OCI-LY7 (cell line): ENCODE data around the gene XPNPEP3. TPM values are rescaled to one million over a fixed set of nuclear protein-coding genes. Genes with fewer than 3 reads are reported as not detected.
"Not testable (repeated sequence)": the region's sequence is repeated elsewhere in the genome, so short reads cannot be mapped to it uniquely, and the experiment has no call there.

Experiments
- BruUV-seq: library from RNA; stranded (reverse); fragments of 400-500 nt; replicated peaks from 2 replicates; lab custom pipeline; 2021; lab: Mats Ljungman, UMichigan
- CTCF ChIA-PET: fragments of 300-600 bp; sonication (Branson Sonifier 250); formaldehyde crosslinking; loops from one replicate; lab custom pipeline; 2022; ENCODE audit warnings: antibody characterized with exemption; ENCODE audit not compliant: unreplicated experiment; lab: Charles Lee
- POLR2A ChIA-PET: fragments of 300-600 bp; sonication (Branson Sonifier 250); formaldehyde crosslinking; loops from one replicate; lab custom pipeline; 2022; ENCODE audit warnings: antibody characterized with exemption; lab: Charles Lee
- DNase-seq: peaks from one replicate; pipeline ENCODE4 v3.0.0-alpha.2; 2015; ENCODE audit warnings: low spot score
- H2AFZ ChIP-seq: fragments of 200-600 bp; sonication (generic), shearing (Covaris generic); 2 replicates; pipeline ENCODE4 v1.6.1; 2014; ENCODE audit warnings: mild to moderate bottlenecking, antibody characterized with exemption, low read length, moderate library complexity
- H3K27ac ChIP-seq: fragments of 200-600 bp; sonication (generic); 2 replicates; pipeline ENCODE4 v1.5.1; 2014; ENCODE audit warnings: mixed run types, low read depth, mild to moderate bottlenecking, moderate library complexity, low read length, inconsistent platforms; ENCODE audit not compliant: poor library complexity, severe bottlenecking
- H3K36me3 ChIP-seq: fragments of 200-600 bp; sonication (generic); 2 replicates; pipeline ENCODE4 v1.6.1; 2014; ENCODE audit warnings: mild to moderate bottlenecking, antibody characterized with exemption, low read length, moderate library complexity, mixed read lengths; ENCODE audit not compliant: insufficient read depth
- H3K4me1 ChIP-seq: fragments of 200-600 bp; sonication (generic); 2 replicates; pipeline ENCODE4 v1.5.1; 2014; ENCODE audit warnings: mild to moderate bottlenecking, low read length; ENCODE audit not compliant: insufficient read depth, poor library complexity, severe bottlenecking
- H3K4me2 ChIP-seq: fragments of 200-600 bp; sonication (generic); 2 replicates; pipeline ENCODE4 v1.6.1; 2014; ENCODE audit warnings: mild to moderate bottlenecking, low read length
- H3K4me3 ChIP-seq: fragments of 200-600 bp; sonication (generic); 2 replicates; pipeline ENCODE4 v1.5.1; 2014; ENCODE audit warnings: mild to moderate bottlenecking, low read depth, low read length; ENCODE audit not compliant: poor library complexity, severe bottlenecking
- H3K79me2 ChIP-seq: fragments of 200-600 bp; sonication (generic); 2 replicates; pipeline ENCODE4 v1.6.1; 2016; ENCODE audit warnings: low read depth, mild to moderate bottlenecking, low read length, moderate library complexity, mixed read lengths; ENCODE audit not compliant: insufficient read depth
- H3K9me2 ChIP-seq: fragments of 200-600 bp; sonication (generic); 2 replicates; pipeline ENCODE4 v1.6.1; 2016; ENCODE audit warnings: mild to moderate bottlenecking, low read length, mixed read lengths; ENCODE audit not compliant: insufficient read depth
- H3K9me3 ChIP-seq: fragments of 200-600 bp; sonication (generic); 2 replicates; pipeline ENCODE4 v1.6.1; 2014; ENCODE audit warnings: mild to moderate bottlenecking, mixed run types, low read length, mixed read lengths
- H4K20me1 ChIP-seq: fragments of 200-600 bp; sonication (generic); 2 replicates; pipeline ENCODE4 v1.6.1; 2014; ENCODE audit warnings: mild to moderate bottlenecking, antibody characterized with exemption, low read length, moderate library complexity, mixed read lengths; ENCODE audit not compliant: insufficient read depth
- CTCF ChIP-seq: fragments of 200-600 bp; sonication (generic); conservative IDR thresholded peaks from 2 replicates; pipeline ENCODE4 v1.5.1; 2014; ENCODE audit warnings: mild to moderate bottlenecking, antibody characterized with exemption, low read length, moderate library complexity, mixed read lengths
- EZH2phosphoT487 ChIP-seq: fragments of 200-600 bp; sonication (generic); IDR thresholded peaks from 2 replicates; pipeline ENCODE4 v1.6.1; 2018; ENCODE audit warnings: low read depth, borderline replicate concordance, mild to moderate bottlenecking, mixed run types, antibody characterized with exemption, low read length, moderate library complexity, mixed read lengths
- intact Hi-C: fragments of 100-400 bp; cut with micrococcal nuclease; formaldehyde crosslinking; loops from one replicate; pipeline ENCODE4 v1.10.0; 2022; ENCODE audit not compliant: unreplicated experiment
- total RNA-seq, 2 experiments: library from RNA; depleted of rRNA in 1 of 2; stranded (reverse); fragments of >200 nt in 1 of 2; shearing (Covaris generic) in 1 of 2; gene quantifications; 2 replicates each; pipeline ENCODE4 v1.2.3, GENCODE V29; 2014 to 2022

The XPNPEP3 gene
- total RNA-seq, 2 experiments from 2014 or later = 12.2 to 22.4 TPM

GRCh38 chr22:40904101-40904500 lies 47.2 kb downstream of the XPNPEP3 start:
- no peak overlapping the region for H3K27ac ChIP-seq
- no peaks in the 10 kb centered on the region for H4K20me1 ChIP-seq
- no peak for DNase-seq
- intact Hi-C loops = no loop called here
- ChIA-PET POLR2A (interaction anchor here (0.7 kb wide), 2 partner anchors 171 to 259 kb away, joined by 3 read pairs; no protein-coding TSS in a partner anchor), CTCF (no interaction called here)
- no TSS peak for BruUV-seq
- H3K9me2 ChIP-seq = no peaks in the 10 kb centered on the region
- no peaks in the 10 kb centered on the region for H3K9me3 ChIP-seq
- peaks cover 13% of the 10 kb centered on the region for H3K36me3 ChIP-seq
- H2AFZ ChIP-seq = no peak overlapping the region
- no peaks in the 10 kb centered on the region for H3K4me1 ChIP-seq
- H3K4me2 ChIP-seq = no peak overlapping the region
- H3K79me2 ChIP-seq = no peaks in the 10 kb centered on the region
- no peak for TF ChIP-seq CTCF
- no peak for TF ChIP-seq EZH2phosphoT487
- no peak overlapping the region for H3K4me3 ChIP-seq

- ChIA-PET CTCF (no interaction called here), POLR2A (interaction anchor here (0.7 to 1.0 kb wide), 2 partner anchors 52 to 329 kb away, joined by 3 to 5 read pairs; partner anchors contain the start of genes ST13 and XPNPEP3)
- no peak for TF ChIP-seq CTCF
- no peak for TF ChIP-seq EZH2phosphoT487
- intact Hi-C loops = no loop called here
- BruUV-seq = no TSS peak
- H3K4me2 ChIP-seq = no peak overlapping the region
- no peaks in the 10 kb centered on the region for H4K20me1 ChIP-seq
- no peaks in the 10 kb centered on the region for H3K9me3 ChIP-seq
- H3K4me3 ChIP-seq = no peak overlapping the region
- H3K4me1 ChIP-seq = no peaks in the 10 kb centered on the region
- H3K79me2 ChIP-seq = no peaks in the 10 kb centered on the region
- H2AFZ ChIP-seq = no peak overlapping the region
- no peak overlapping the region for H3K27ac ChIP-seq
- H3K9me2 ChIP-seq = no peaks in the 10 kb centered on the region
- H3K36me3 ChIP-seq = peaks cover 25% of the 10 kb centered on the region
- DNase-seq = no peak
These were observed 51.9 kb downstream of the XPNPEP3 start for GRCh38 chr22:40908895-40909294.

- Histone ChIP-seq H3K4me3 (no peak overlapping the region), H3K4me1 (no peaks in the 10 kb centered on the region), H3K4me2 (no peak overlapping the region), H3K36me3 (peaks cover 31% of the 10 kb centered on the region), H3K79me2 (no peaks in the 10 kb centered on the region), H2AFZ (no peak overlapping the region), H3K9me3 (no peaks in the 10 kb centered on the region), H4K20me1 (no peaks in the 10 kb centered on the region), H3K9me2 (no peaks in the 10 kb centered on the region), H3K27ac (no peak overlapping the region)
- TF ChIP-seq CTCF (no peak), EZH2phosphoT487 (no peak)
- DNase-seq = no peak
- intact Hi-C loops = no loop called here
- CTCF ChIA-PET = no interaction called here
- no TSS peak for BruUV-seq
- POLR2A ChIA-PET = no interaction called here
These were observed 54.8 kb downstream of the XPNPEP3 start for GRCh38 chr22:40911772-40912171.

GRCh38 chr22:40912987-40913386 lies 56.0 kb downstream of the XPNPEP3 start:
- POLR2A ChIA-PET = interaction anchor here (0.7 kb wide), 1 partner anchor 21 kb away, joined by 3 read pairs; no protein-coding TSS in a partner anchor
- H3K9me3 ChIP-seq, intact Hi-C loops, H3K4me1 ChIP-seq, BruUV-seq, H3K9me2 ChIP-seq, CTCF ChIA-PET, H3K27ac ChIP-seq, H3K4me2 ChIP-seq, DNase-seq, H4K20me1 ChIP-seq, H2AFZ ChIP-seq, H3K4me3 ChIP-seq, H3K79me2 ChIP-seq: not testable (repeated sequence)
- peaks cover 38% of the 10 kb centered on the region for H3K36me3 ChIP-seq
